K562 (cell line): Measurements from ENCODE around the gene CCDC27.

Experiments
- CREM ChIP-seq: IDR thresholded peaks from 2 replicates; pipeline ENCODE4 v1.6.1; 2014; ENCODE audit warnings: antibody characterized with exemption, low read depth
- ELK1 ChIP-seq: sonication (generic); formaldehyde crosslinking; IDR thresholded peaks from 2 replicates; pipeline ENCODE4 v1.8.1; 2022; ENCODE audit warnings: missing genetic modification reagents
- PHF8 ChIP-seq: fragments of 200-600 bp; sonication (generic); IDR thresholded peaks from 2 replicates; pipeline ENCODE4 v1.6.1; 2012; ENCODE audit warnings: mixed run types, mild to moderate bottlenecking, inconsistent platforms, low read length, moderate library complexity, borderline replicate concordance
- RAD51 ChIP-seq: fragments of 450-650 bp; IDR thresholded peaks from 2 replicates; pipeline ENCODE4 v1.7.1; 2016; ENCODE audit warnings: low read depth, mild to moderate bottlenecking, borderline replicate concordance
- TF ChIP-seq, protein P1 (sequence below), 3 experiments: IDR thresholded peaks in 2 of 3; conservative IDR thresholded peaks in 1 of 3; 2 replicates each; pipeline ENCODE4 v1.5.1; 2011 to 2012; ENCODE audit warnings: low read length in 3 of 3, mild to moderate bottlenecking in 3 of 3, control low read depth in 2 of 3, improper control_type of control experiment in 1 of 3, inconsistent platforms in 1 of 3, low read depth in 1 of 3, mixed read lengths in 1 of 3, moderate library complexity in 1 of 3; ENCODE audit not compliant: insufficient read depth in 2 of 3

GRCh38 chr1:3734602-3735001 lies 17.6 kb upstream of the CCDC27 start:
- TF ChIP-seq ELK1 (CRISPR knock-in tag) = no peak
- TF ChIP-seq PHF8 = no peak
- TF ChIP-seq RAD51 = no peak
- TF ChIP-seq CREM = no peak
- TF ChIP-seq, protein P1, sequence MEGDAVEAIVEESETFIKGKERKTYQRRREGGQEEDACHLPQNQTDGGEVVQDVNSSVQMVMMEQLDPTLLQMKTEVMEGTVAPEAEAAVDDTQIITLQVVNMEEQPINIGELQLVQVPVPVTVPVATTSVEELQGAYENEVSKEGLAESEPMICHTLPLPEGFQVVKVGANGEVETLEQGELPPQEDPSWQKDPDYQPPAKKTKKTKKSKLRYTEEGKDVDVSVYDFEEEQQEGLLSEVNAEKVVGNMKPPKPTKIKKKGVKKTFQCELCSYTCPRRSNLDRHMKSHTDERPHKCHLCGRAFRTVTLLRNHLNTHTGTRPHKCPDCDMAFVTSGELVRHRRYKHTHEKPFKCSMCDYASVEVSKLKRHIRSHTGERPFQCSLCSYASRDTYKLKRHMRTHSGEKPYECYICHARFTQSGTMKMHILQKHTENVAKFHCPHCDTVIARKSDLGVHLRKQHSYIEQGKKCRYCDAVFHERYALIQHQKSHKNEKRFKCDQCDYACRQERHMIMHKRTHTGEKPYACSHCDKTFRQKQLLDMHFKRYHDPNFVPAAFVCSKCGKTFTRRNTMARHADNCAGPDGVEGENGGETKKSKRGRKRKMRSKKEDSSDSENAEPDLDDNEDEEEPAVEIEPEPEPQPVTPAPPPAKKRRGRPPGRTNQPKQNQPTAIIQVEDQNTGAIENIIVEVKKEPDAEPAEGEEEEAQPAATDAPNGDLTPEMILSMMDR (IDR thresholded peaks at IDR 0.05 in 2 of 3, conservative IDR thresholded peaks at IDR 0.05 in 1 of 3; ENCODE audit: insufficient read depth in 2 of 3, low read depth in 1 of 3, low read length in 3 of 3) = no peak
